OCI-LY7 (cell line): ENCODE data around the gene LRRC10. TPM values are rescaled to one million over a fixed set of nuclear protein-coding genes. Genes with fewer than 3 reads are reported as not detected.

Experiments
- BruUV-seq: library from RNA; stranded (reverse); fragments of 400-500 nt; replicated peaks from 2 replicates; lab custom pipeline; 2021; lab: Mats Ljungman, UMichigan
- CTCF ChIA-PET: fragments of 300-600 bp; sonication (Branson Sonifier 250); formaldehyde crosslinking; loops from one replicate; lab custom pipeline; 2022; ENCODE audit warnings: antibody characterized with exemption; ENCODE audit not compliant: unreplicated experiment; lab: Charles Lee
- POLR2A ChIA-PET: fragments of 300-600 bp; sonication (Branson Sonifier 250); formaldehyde crosslinking; loops from one replicate; lab custom pipeline; 2022; ENCODE audit warnings: antibody characterized with exemption; lab: Charles Lee
- DNase-seq: peaks from one replicate; pipeline ENCODE4 v3.0.0-alpha.2; 2015; ENCODE audit warnings: low spot score
- H2AFZ ChIP-seq: fragments of 200-600 bp; sonication (generic), shearing (Covaris generic); 2 replicates; pipeline ENCODE4 v1.6.1; 2014; ENCODE audit warnings: mild to moderate bottlenecking, antibody characterized with exemption, low read length, moderate library complexity
- H3K27ac ChIP-seq: fragments of 200-600 bp; sonication (generic); 2 replicates; pipeline ENCODE4 v1.5.1; 2014; ENCODE audit warnings: mixed run types, low read depth, mild to moderate bottlenecking, moderate library complexity, low read length, inconsistent platforms; ENCODE audit not compliant: poor library complexity, severe bottlenecking
- H3K36me3 ChIP-seq: fragments of 200-600 bp; sonication (generic); 2 replicates; pipeline ENCODE4 v1.6.1; 2014; ENCODE audit warnings: mild to moderate bottlenecking, antibody characterized with exemption, low read length, moderate library complexity, mixed read lengths; ENCODE audit not compliant: insufficient read depth
- H3K4me1 ChIP-seq: fragments of 200-600 bp; sonication (generic); 2 replicates; pipeline ENCODE4 v1.5.1; 2014; ENCODE audit warnings: mild to moderate bottlenecking, low read length; ENCODE audit not compliant: insufficient read depth, poor library complexity, severe bottlenecking
- H3K4me2 ChIP-seq: fragments of 200-600 bp; sonication (generic); 2 replicates; pipeline ENCODE4 v1.6.1; 2014; ENCODE audit warnings: mild to moderate bottlenecking, low read length
- H3K4me3 ChIP-seq: fragments of 200-600 bp; sonication (generic); 2 replicates; pipeline ENCODE4 v1.5.1; 2014; ENCODE audit warnings: mild to moderate bottlenecking, low read depth, low read length; ENCODE audit not compliant: poor library complexity, severe bottlenecking
- H3K79me2 ChIP-seq: fragments of 200-600 bp; sonication (generic); 2 replicates; pipeline ENCODE4 v1.6.1; 2016; ENCODE audit warnings: low read depth, mild to moderate bottlenecking, low read length, moderate library complexity, mixed read lengths; ENCODE audit not compliant: insufficient read depth
- H3K9me2 ChIP-seq: fragments of 200-600 bp; sonication (generic); 2 replicates; pipeline ENCODE4 v1.6.1; 2016; ENCODE audit warnings: mild to moderate bottlenecking, low read length, mixed read lengths; ENCODE audit not compliant: insufficient read depth
- H3K9me3 ChIP-seq: fragments of 200-600 bp; sonication (generic); 2 replicates; pipeline ENCODE4 v1.6.1; 2014; ENCODE audit warnings: mild to moderate bottlenecking, mixed run types, low read length, mixed read lengths
- H4K20me1 ChIP-seq: fragments of 200-600 bp; sonication (generic); 2 replicates; pipeline ENCODE4 v1.6.1; 2014; ENCODE audit warnings: mild to moderate bottlenecking, antibody characterized with exemption, low read length, moderate library complexity, mixed read lengths; ENCODE audit not compliant: insufficient read depth
- CTCF ChIP-seq: fragments of 200-600 bp; sonication (generic); conservative IDR thresholded peaks from 2 replicates; pipeline ENCODE4 v1.5.1; 2014; ENCODE audit warnings: mild to moderate bottlenecking, antibody characterized with exemption, low read length, moderate library complexity, mixed read lengths
- EZH2phosphoT487 ChIP-seq: fragments of 200-600 bp; sonication (generic); IDR thresholded peaks from 2 replicates; pipeline ENCODE4 v1.6.1; 2018; ENCODE audit warnings: low read depth, borderline replicate concordance, mild to moderate bottlenecking, mixed run types, antibody characterized with exemption, low read length, moderate library complexity, mixed read lengths
- intact Hi-C: fragments of 100-400 bp; cut with micrococcal nuclease; formaldehyde crosslinking; loops from one replicate; pipeline ENCODE4 v1.10.0; 2022; ENCODE audit not compliant: unreplicated experiment
- total RNA-seq, 2 experiments: library from RNA; depleted of rRNA in 1 of 2; stranded (reverse); fragments of >200 nt in 1 of 2; shearing (Covaris generic) in 1 of 2; gene quantifications; 2 replicates each; pipeline ENCODE4 v1.2.3, GENCODE V29; 2014 to 2022

The LRRC10 gene
- total RNA-seq, 2 experiments from 2014 or later: not detected

- H3K79me2 ChIP-seq: no peaks in the 10 kb centered on the region
- no peaks in the 10 kb centered on the region for H3K9me3 ChIP-seq
- no peak for DNase-seq
- ChIA-PET POLR2A (no interaction called here), CTCF (no interaction called here)
- no peaks in the 10 kb centered on the region for H3K4me1 ChIP-seq
- no peak overlapping the region for H2AFZ ChIP-seq
- no peaks in the 10 kb centered on the region for H4K20me1 ChIP-seq
- H3K4me2 ChIP-seq: no peak overlapping the region
- TF ChIP-seq EZH2phosphoT487 (no peak), CTCF (no peak)
- intact Hi-C loops: no loop called here
- no TSS peak for BruUV-seq
- H3K9me2 ChIP-seq: no peaks in the 10 kb centered on the region
- H3K27ac ChIP-seq: no peak overlapping the region
- H3K4me3 ChIP-seq: no peak overlapping the region
- peaks cover 25% of the 10 kb centered on the region for H3K36me3 ChIP-seq
Measured at GRCh38 chr12:69655616-69656340, 45.1 kb upstream of the LRRC10 start.

- ChIA-PET CTCF (no interaction called here), POLR2A (no interaction called here)
- no peaks in the 10 kb centered on the region for H3K9me2 ChIP-seq
- DNase-seq: no peak
- BruUV-seq: no TSS peak
- TF ChIP-seq EZH2phosphoT487: no peak
- TF ChIP-seq CTCF: no peak
- no peaks in the 10 kb centered on the region for H4K20me1 ChIP-seq
- intact Hi-C loops: no loop called here
- H3K79me2 ChIP-seq: no peaks in the 10 kb centered on the region
- peaks cover 17% of the 10 kb centered on the region for H3K36me3 ChIP-seq
- H3K4me2 ChIP-seq: no peak overlapping the region
- no peaks in the 10 kb centered on the region for H3K9me3 ChIP-seq
- no peak overlapping the region for H3K27ac ChIP-seq
- no peaks in the 10 kb centered on the region for H3K4me1 ChIP-seq
- H3K4me3 ChIP-seq: no peak overlapping the region
- H2AFZ ChIP-seq: no peak overlapping the region
Measured at GRCh38 chr12:69653703-69654102, 43.0 kb upstream of the LRRC10 start.

- peaks cover 17% of the 10 kb centered on the region for H3K36me3 ChIP-seq
- no peaks in the 10 kb centered on the region for H4K20me1 ChIP-seq
- no TSS peak for BruUV-seq
- no peaks in the 10 kb centered on the region for H3K79me2 ChIP-seq
- no peak overlapping the region for H3K4me2 ChIP-seq
- intact Hi-C loops: no loop called here
- peaks cover 6% of the 10 kb centered on the region for H3K4me1 ChIP-seq
- H3K4me3 ChIP-seq: no peak overlapping the region
- H2AFZ ChIP-seq: no peak overlapping the region
- POLR2A ChIA-PET: interaction anchor here (0.6 to 1.3 kb wide), 5 partner anchors 17 to 1239 kb away, joined by 3 to 4 read pairs (median 3); no protein-coding TSS in a partner anchor
- no peaks in the 10 kb centered on the region for H3K9me3 ChIP-seq
- no peak for DNase-seq
- TF ChIP-seq CTCF (no peak), EZH2phosphoT487 (no peak)
- CTCF ChIA-PET: no interaction called here
- no peak overlapping the region for H3K27ac ChIP-seq
- H3K9me2 ChIP-seq: no peaks in the 10 kb centered on the region
Measured at GRCh38 chr12:69651922-69652321, 41.2 kb upstream of the LRRC10 start.
